GM23338 (cell line): ENCODE results near the gene ISLR2. TPM values are rescaled to one million over a fixed set of nuclear protein-coding genes. Genes with fewer than 3 reads are reported as not detected.

Experiments used
- CREB1 ChIP-seq: fragments of 250-450 bp; sonication (Bioruptor Pico); IDR thresholded peaks from 2 replicates; pipeline ENCODE4 v1.5.0; 2020; ENCODE audit warnings: low read depth, mild to moderate bottlenecking, moderate library complexity
- CTCF ChIP-seq, 2 experiments: fragments of 200-600 bp in 1 of 2; sonication (generic) in 1 of 2; conservative IDR thresholded peaks; 2 replicates each; pipeline versions ENCODE4 v1.5.1 to v1.6.1; 2016 to 2017; ENCODE audit warnings: antibody characterized with exemption in 2 of 2, low read depth in 2 of 2, mild to moderate bottlenecking in 2 of 2, moderate library complexity in 1 of 2
- ETS1 ChIP-seq: IDR thresholded peaks from 2 replicates; pipeline ENCODE4 v1.6.1; 2016; ENCODE audit warnings: antibody characterized with exemption
- EZH2 ChIP-seq: fragments of 200-600 bp; sonication (generic); IDR thresholded peaks from one replicate; pipeline ENCODE4 v1.8.0; 2017; ENCODE audit warnings: antibody characterized with exemption, mild to moderate bottlenecking, low read depth; ENCODE audit not compliant: unreplicated experiment
- EZH2phosphoT487 ChIP-seq: fragments of 200-600 bp; sonication (generic); IDR thresholded peaks from one replicate; pipeline ENCODE4 v1.8.1; 2018; ENCODE audit warnings: antibody characterized with exemption; ENCODE audit not compliant: unreplicated experiment
- JUNB ChIP-seq: IDR thresholded peaks from one replicate; pipeline ENCODE4 v1.6.1; 2016; ENCODE audit warnings: antibody characterized with exemption; ENCODE audit not compliant: unreplicated experiment
- NANOG ChIP-seq: IDR thresholded peaks from 2 replicates; pipeline ENCODE4 v1.6.1; 2016; ENCODE audit warnings: antibody characterized with exemption, borderline replicate concordance
- POLR2AphosphoS5 ChIP-seq: IDR thresholded peaks from 2 replicates; pipeline ENCODE4 v1.6.1; 2016; ENCODE audit warnings: antibody characterized with exemption, low read depth
- REST ChIP-seq: IDR thresholded peaks from one replicate; pipeline ENCODE4 v1.6.1; 2018; ENCODE audit warnings: antibody characterized with exemption; ENCODE audit not compliant: unreplicated experiment
- STAT1 ChIP-seq: IDR thresholded peaks from one replicate; pipeline ENCODE4 v1.6.1; 2016; ENCODE audit warnings: antibody characterized with exemption; ENCODE audit not compliant: unreplicated experiment
- ZNF114 ChIP-seq: fragments of 250-450 bp; sonication (Bioruptor Pico); IDR thresholded peaks from 2 replicates; pipeline ENCODE4 v1.5.0; 2020; ENCODE audit warnings: mild to moderate bottlenecking, moderate library complexity
- polyA plus RNA-seq: library from polyadenylated mRNA; unstranded; fragments of >200 nt; fragmentation: Nextera tagmentation; extraction: Ambion mirVana; gene quantifications from 2 replicates; pipeline ENCODE4 v1.2.1, GENCODE V29; 2016
- total RNA-seq: library from RNA; depleted of rRNA; stranded (reverse); fragments of >200 nt; shearing (Covaris generic); gene quantifications from 2 replicates; pipeline ENCODE4 v1.2.3, GENCODE V29; 2014

The ISLR2 gene
- total and polyA plus RNA-seq, 2 experiments from 2014 or later: 0.13 to 0.21 TPM

- TF ChIP-seq STAT1 (no peak), EZH2phosphoT487 (no peak), NANOG (no peak), ZNF114 (CRISPR knock-in tag) (no peak), JUNB (no peak), POLR2AphosphoS5 (no peak), REST (no peak), ETS1 (no peak), CTCF (conservative IDR thresholded peaks at IDR 0.05; ENCODE audit: low read depth in 2 of 2) (no peak), EZH2 (no peak), CREB1 (CRISPR knock-in tag) (no peak)
Measured at GRCh38 chr15:74157868-74158827, 27.8 kb downstream of the ISLR2 start (continued).
